SK-MEL-5 (cell line): Measurements from ENCODE around the gene IGF2BP2. TPM values are rescaled to one million over a fixed set of nuclear protein-coding genes. Genes with fewer than 3 reads are reported as not detected.
"Not testable (repeated sequence)": the region's sequence is repeated elsewhere in the genome, so short reads cannot be mapped to it uniquely, and the experiment has no call there.

ENCODE experiments used
- DNase-seq: peaks from one replicate; pipeline ENCODE4 v3.0.0-alpha.2; 2016; ENCODE audit warnings: low read depth, low spot score
- in situ Hi-C: cut with HindIII; loops from 2 replicates; pipeline ENCODE4 v1.10.0; 2016; ENCODE audit warnings: low sequenced_read_pairs, high pct_unique_total_duplicates, low pct_unique_long_range_greater_than_20kb
- total RNA-seq: library from RNA; depleted of rRNA; stranded (reverse); fragments of >200 nt; shearing (Covaris generic); gene quantifications from 2 replicates; pipeline ENCODE4 v1.2.3, GENCODE V29; 2014

IGF2BP2 gene
- total RNA-seq, 1 experiment from 2014 or later = 59.5 TPM

DNA sequence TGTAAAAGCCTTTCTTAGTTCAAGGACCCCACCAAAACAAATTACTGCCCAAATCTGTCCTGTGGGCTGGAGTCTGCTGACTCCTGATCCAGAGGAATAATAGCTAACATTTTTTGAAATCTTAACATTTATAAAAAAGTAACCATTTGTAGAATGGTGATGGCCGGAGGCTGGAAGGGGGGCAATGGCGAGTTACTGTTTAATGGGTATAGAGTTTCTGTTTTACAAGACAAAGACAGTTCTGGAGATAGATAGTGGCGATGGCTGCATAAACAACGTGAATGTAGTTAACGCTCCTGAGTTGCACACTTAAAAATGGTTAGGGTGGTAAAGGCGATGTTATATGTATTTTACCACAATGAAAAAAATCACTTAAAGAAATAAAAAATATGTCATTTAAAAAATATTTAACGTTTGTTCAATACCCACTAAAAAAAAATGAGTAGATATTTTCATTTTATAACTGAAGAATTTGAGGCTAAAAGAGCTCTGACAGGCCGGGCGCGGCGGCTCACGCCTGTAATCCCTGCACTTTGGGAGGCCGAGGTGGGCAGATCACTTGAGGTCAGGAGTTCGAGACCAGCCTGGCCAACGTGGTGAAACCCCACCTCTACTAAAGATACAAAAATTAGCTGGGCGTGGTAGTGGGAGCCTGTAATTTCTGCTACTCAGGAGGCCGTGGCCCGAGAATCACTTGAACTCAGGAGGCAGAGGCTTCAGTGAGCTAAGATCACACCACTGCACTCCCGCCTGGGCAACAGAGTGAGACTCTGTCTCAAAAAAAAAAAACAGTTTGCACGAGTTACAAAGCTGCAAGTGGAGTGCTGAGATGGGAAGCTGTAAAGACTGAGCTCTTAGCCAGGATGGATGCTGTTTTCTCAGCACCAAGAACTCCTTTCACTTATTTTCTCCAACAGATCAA is 37.6 kb downstream of the IGF2BP2 start:
- in situ Hi-C loops = no loop called here
- no peak for DNase-seq

DNA sequence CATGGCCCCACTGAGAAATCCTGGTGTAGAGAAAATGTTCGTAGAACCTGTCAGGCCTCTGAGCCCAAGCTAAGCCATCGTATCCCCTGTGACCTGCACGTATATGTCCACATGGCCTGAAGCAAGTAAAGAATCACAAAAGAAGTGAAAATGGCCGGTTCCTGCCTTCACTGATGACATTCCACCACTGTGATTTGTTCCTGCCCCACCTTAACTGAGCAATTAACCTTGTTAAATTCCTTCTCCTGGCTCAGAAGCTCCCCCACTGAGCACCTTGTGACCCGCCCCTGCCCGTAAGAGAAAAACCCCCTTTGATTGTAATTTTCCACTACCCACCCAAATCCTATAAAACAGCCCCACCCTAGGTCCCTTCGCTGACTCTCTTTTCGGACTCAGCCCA is 38.6 kb downstream of the IGF2BP2 start:
- DNase-seq, in situ Hi-C loops: not testable (repeated sequence)

DNA sequence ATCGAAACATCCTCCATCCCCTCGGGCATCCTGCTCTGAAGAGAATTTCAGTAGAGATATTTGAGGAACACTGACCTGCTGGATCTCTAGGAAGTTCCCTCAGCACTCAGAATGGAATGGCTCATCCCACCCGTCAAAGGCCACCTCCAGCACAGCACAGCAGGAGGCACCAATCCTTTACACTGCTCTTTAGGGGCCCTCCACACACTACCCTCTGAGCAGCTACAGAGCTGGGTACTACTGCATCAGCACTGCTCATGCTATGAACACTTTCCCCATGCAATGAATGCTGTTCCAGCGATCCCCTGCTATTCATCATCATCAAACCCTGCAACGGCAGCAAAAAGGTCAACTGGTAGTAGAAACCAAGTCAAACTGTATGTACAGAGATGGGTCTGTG is 40.5 kb downstream of the IGF2BP2 start:
- in situ Hi-C loops = no loop called here
- no peak for DNase-seq

DNA sequence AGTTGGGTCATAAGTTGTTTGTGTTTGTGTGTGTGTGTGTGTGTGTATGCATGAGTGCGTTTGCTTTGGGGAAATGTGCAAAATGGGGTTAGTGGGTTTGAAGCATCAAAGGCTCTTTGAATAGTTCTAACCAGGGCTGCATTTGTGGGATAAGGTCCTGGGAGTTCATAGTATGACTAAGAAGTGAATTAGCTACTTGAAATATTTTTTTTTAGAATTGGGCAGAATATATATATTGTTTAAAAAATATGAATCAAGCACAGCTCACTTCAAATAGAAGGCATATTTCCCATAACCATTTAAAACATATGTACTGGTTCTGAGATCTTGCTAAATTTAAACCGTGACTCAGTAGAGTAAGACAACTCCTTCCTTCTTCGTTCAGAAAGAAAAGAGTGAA is 43.1 kb downstream of the IGF2BP2 start:
- in situ Hi-C loops = no loop called here
- DNase-seq = peak; percentile 44

DNA sequence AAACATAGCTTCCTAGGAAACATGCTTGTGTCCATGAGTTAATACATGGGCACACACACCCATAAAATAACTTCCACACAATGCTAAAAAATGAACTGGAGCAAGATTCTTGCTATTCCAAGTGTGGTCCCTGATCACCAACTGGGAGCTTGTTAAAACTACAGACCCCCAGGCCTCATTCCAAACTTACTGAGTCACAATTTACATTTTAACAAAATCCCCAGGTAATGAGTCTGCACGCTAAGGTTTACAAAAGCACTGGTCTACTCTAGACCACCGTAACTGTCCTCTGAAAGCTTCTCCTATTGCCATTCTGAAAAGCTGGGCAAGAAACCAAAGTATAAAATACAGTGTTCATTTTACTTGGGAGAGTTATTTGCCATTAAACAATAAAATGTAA is 45.4 kb downstream of the IGF2BP2 start:
- no peak for DNase-seq
- in situ Hi-C loops = no loop called here

DNA sequence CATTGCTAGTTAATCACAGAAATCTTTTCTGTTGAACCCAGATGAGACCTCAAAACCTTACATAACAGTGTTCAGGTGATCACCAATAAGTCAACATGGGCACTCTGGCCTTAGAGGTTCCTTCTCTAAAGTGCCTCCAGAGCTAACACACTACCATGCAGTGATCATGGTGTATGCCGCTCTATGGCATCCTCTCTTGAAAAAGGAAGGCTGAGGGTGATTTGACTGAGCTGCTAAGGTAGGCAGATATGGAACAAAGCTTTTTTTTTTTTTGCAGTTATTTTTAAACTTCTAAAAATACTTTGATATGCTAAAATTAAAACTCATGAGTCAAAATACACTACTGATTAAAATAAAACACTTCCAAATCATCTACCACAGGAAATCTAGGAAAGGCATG is 46.0 kb downstream of the IGF2BP2 start:
- in situ Hi-C loops = no loop called here
- no peak for DNase-seq

DNA sequence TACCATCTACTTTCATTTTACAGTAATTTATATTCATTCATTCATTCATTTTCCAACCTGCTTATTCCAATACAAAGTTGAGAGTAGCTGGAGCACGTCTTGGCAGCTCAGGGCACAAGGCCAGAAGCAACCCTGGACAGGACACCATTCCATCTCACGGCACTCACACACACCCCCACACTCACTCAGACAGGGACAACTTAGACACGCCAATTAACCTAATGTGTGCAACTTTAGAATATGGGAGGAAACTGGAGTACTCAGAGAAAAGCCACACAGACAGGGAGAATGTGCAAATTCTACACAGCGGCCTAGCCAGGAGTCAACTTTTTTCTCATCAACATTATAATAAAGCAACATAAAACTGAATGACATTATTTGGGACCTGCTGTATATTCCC is 46.7 kb downstream of the IGF2BP2 start:
- no peak for DNase-seq
- in situ Hi-C loops = no loop called here

DNA sequence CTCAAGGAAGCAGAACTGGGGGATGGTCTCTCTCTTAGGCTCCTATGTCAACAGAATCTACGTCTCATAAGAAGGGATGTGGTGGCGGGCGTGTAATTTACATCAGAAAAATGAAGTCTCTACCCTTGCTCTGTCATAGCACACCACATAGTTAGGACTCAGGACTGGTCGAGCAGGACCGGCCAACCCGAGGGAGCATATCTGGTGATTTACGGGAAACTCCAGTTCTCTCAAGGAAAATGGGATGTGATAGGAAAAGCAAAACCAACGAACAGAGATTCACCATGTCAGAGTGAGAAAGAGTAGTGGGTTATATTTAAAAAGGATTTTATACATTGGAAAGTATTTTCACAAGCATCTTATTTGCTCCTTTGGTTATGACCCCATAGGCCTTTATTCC is 54.7 kb downstream of the IGF2BP2 start:
- in situ Hi-C loops = no loop called here
- DNase-seq = no peak

DNA sequence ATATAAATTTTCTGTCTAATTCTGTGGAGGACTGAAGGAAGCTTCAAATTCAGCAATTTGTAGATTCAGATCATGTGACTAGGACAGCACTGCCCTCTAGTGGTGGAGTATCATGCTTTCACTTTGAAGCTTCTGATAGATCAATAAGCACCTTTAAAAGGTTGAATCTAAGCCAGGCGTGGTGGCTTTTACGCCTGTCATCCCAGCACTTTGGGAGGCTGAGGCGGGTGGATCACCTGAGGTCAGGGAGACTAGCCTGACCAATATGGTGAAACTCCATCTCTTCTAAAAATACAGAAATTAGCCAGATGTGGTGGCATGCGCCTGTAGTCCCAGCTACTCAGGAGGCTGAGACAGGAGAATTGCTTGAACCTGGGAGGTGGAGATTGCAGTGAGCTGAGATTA is 56.3 kb downstream of the IGF2BP2 start:
- in situ Hi-C loops = not testable (repeated sequence)
- peak; percentile 71 for DNase-seq

DNA sequence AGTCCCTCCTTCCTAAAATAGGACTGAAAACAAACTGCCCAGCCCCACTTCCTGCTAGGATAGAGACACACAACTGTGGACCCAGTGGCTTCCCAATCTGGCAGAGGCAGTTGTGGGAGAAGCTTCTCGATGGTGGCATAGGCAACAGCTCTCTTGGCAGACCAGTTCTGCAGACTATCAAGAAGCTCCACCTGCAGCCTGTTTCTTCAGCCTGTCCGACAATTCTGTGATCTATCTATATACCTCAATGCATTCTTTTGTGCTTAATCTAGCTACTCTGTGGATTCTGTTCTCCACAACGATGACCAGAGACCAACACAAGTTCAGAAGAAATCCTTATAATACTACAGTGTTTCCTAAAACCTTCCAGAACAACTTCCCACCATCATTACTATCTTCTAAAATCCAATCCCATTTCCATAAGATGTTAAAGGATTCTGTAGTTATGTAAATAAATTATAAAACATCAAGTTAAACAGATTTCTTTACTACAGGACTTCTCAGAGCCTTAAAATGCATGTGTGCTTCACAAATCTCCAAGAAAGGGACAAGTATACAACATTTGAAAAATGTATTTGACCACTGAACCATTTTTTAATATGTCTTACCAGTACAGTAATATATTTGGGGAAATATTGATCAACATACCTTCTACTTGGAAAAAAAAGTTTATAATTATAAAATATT is 57.7 kb downstream of the IGF2BP2 start:
- DNase-seq = peak; percentile 34
- in situ Hi-C loops = no loop called here

DNA sequence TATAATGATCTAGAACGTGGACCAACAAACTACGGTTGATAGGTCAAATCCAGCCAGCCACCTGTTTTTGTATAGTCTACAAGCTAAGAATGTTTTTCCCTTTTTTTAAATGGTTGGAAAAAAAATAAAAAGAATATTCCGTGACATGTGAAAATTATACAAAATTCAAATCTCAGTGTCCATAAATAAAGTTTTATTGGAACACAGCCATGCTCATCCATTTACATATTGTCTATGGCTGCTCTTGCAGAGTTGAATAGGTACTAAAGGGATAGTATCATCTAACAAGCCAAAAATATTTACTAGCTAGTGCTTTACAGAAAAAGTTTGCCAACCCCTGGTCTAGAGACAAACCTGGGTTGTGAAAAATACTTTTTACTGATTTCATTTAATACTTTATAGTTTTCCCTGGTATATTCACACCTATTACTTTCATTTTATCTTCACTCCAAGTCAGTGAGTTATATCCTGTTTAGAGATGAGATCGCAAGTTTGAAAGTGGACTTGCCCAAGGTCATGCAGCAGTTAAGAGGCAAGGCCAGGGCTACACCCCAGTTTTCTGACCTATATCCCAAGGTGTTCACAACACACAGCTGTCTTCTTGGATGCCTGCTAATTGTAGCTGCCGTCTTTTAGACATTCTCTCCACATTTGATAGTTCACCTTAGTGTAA is 58.4 kb downstream of the IGF2BP2 start:
- in situ Hi-C loops = no loop called here
- DNase-seq = no peak

DNA sequence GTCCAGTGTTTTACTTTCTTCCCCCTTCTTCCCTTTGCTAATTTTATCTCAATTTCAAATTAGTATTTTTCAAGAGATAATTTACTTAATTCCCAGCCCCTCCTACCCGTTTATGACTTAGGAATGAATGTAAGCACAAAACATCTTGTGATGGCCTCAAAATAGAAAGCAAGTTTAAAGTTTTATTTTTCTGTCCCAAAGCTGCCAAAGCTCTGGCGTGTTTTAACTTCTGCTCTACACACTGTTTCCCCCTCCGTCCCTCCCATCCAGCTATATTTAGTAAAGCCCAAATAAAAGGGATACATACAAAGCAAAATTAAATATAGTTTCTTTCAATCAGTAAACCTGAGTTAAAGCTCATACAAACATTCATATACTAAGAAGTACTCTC is 59.9 kb downstream of the IGF2BP2 start:
- in situ Hi-C loops = no loop called here
- DNase-seq = no peak

DNA sequence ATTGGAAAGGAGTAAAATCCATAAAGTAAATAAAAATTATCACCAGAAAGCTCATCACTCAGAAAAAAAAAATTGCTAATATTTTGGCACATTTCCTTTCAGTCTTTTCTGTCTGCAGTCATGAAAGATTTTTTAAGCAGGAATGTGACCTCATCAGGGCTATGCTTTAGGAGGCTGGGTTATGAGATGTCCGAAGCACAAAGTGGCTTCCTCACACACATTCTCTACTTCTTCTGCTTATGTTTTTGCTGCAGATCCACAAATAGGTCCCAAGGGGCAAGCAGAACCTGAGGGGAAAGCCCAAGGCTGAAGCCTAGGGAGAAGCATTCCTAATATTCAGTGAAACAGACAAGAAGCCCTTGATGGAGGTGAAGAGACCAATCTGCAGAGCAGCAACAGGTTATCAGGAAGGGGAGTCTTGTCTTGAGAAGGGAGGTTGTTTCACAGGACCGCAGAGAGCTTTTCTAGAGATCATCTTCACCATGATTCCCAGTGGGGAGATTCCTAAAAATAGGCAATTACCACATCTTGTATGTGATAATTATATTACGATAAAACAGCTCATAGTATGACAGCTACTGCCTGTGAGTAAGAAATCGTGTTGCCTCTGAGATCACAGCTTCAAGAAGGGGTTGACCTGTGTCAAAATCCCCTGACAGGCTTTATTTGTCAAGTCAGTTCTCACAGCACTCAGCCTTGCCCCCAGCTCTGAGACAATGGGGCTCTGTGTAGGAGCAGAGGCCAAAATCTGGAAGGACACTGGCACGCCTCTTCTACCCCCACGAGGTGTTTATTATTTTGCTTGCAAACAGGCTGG is 60.5 kb downstream of the IGF2BP2 start:
- in situ Hi-C loops = no loop called here
- peak; percentile 93 for DNase-seq

DNA sequence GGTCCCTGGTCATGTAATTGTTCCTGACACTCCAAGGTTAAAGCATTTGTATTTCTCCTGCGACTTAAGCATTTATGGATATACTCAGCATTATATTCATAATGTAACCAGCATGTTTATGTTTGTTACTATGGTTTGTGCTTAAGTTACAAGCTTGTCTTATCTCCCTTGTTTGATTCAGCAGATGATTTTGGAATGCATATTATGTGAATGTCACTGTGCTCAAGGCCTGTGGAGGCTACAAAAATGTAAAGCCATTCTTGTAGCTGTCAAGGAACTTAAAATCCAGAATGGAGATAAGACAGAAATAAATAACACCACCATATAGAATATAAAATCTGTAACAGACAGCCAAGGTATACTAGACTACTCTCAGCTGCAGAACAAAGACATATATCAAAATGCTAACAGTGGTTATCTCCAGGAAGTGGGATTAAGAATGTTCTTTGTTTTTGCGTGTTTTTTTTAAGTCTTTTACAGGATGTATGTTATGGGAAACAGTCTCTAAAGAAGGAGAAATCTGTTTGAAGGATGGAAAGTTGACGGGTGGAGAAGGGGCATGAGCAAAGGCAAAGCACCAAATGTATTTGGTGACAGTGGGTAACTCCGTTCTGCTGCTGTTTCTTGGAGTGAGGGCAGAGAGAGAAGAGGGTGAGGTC is 61.4 kb downstream of the IGF2BP2 start:
- no peak for DNase-seq
- in situ Hi-C loops = no loop called here

DNA sequence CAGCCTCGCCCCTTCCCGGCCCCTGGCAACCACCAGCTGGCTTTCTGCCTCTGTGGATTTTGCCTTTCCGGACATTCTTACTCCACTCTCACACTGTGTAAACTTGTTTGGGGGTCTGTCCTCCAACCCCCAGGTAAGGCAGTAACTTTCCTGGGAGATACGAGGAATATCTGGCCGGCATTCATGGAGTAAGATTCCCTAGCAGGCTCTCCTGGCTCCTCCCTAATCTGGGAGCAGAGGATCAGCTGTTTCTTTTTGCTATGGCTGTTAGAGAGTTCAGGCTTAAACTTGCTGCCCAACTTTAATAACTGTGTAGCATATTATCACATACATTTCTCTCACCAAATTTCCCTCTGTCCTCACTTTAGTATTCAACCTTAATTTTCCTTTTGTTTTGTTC is 64.3 kb downstream of the IGF2BP2 start:
- in situ Hi-C loops = no loop called here
- no peak for DNase-seq

DNA sequence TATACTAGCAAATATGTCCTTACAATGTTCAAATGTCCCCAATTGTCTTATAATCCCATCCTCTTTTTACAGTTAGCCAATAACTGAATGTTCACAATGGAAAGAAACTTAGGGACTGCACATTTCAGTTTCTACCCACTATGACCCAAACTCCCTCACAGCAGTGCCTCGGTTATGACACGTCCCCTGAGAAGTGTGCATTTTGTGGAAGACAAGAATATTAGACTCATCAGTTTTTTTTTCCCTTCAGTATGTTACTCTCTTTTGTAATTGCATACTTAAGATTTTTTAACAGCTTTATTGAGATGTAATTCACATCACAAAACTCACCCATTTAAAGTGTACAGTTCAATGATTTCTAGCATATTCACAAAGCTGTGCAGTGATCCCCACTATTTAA is 64.8 kb downstream of the IGF2BP2 start:
- no peak for DNase-seq
- in situ Hi-C loops = no loop called here

DNA sequence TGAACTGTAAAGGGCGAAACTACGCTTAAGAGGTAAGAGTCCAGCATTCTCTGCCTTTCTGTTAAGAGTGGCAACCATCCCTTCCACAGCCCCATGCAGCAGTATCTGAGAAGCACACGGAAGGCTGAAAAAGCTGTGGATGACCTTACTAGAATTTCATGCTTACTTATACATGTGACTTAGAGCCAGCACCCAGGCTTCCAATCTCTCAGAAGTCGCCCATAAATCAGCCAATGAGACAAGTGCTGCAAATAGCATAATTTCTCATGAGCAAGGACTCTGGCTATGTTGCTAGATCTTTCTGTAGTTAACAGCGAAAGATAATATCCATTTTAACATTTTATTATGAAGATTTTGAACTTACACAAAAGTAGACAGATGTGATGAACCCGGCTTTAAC is 65.3 kb downstream of the IGF2BP2 start:
- in situ Hi-C loops = no loop called here
- DNase-seq = no peak
